AG04450 (cell line): ENCODE data around the gene LPCAT1. TPM values are rescaled to one million over a fixed set of nuclear protein-coding genes. Genes with fewer than 3 reads are reported as not detected.
"Not testable (repeated sequence)": the region's sequence is repeated elsewhere in the genome, so short reads cannot be mapped to it uniquely, and the experiment has no call there.

Experiments used
- CTCF ChIA-PET: fragments of 300-600, 350-600 bp; formaldehyde crosslinking; extraction: SDS; loops from one replicate; lab custom pipeline; 2022; ENCODE audit warnings: antibody characterized with exemption, inconsistent platforms; lab: Charles Lee
- POLR2A ChIA-PET: fragments of 350-600 bp; formaldehyde crosslinking; extraction: SDS; loops from one replicate; lab custom pipeline; 2021; ENCODE audit warnings: antibody characterized with exemption, inconsistent platforms; lab: Yijun Ruan, JAX
- DNase-seq: peaks from one replicate; pipeline ENCODE4 v3.0.0-alpha.2; 2011; ENCODE audit warnings: low read depth, low spot score
- H3K27ac ChIP-seq: one replicate; pipeline ENCODE4 v1.5.1; 2012; ENCODE audit warnings: low read depth, low read length, control low read depth
- H3K27me3 ChIP-seq: one replicate; pipeline ENCODE4 v1.6.0; 2012; ENCODE audit warnings: low read length; ENCODE audit not compliant: control insufficient read depth, insufficient read depth
- H3K4me3 ChIP-seq: 2 replicates; pipeline ENCODE4 v1.5.1; 2011; ENCODE audit warnings: mild to moderate bottlenecking, low read depth, low read length, control low read depth
- H3K9me3 ChIP-seq: 2 replicates; pipeline ENCODE4 v1.5.1; 2012; ENCODE audit warnings: low read length; ENCODE audit not compliant: control insufficient read depth, insufficient read depth
- CTCF ChIP-seq: IDR thresholded peaks from 2 replicates; pipeline ENCODE4 v1.5.1; 2011; ENCODE audit warnings: low read depth, low read length, control low read depth, inconsistent platforms
- polyA plus RNA-seq: library from polyadenylated mRNA; depleted of rRNA; stranded (reverse); fragments of >200 nt; gene quantifications from 2 replicates; pipeline ENCODE4 v1.2.3, GENCODE V29; 2011

Gene LPCAT1
- polyA plus RNA-seq, 1 experiment, result 23.4 TPM

- POLR2A ChIA-PET, result no interaction called here
- H3K27ac ChIP-seq, result no peak overlapping the region
- CTCF ChIA-PET, result no interaction called here
- DNase-seq, result no peak
- no peak overlapping the region for H3K4me3 ChIP-seq
- no peaks in the 10 kb centered on the region for H3K27me3 ChIP-seq
- no peak for TF ChIP-seq CTCF
- no peaks in the 10 kb centered on the region; the same call in 1 of the 2 replicates for H3K9me3 ChIP-seq
Measured at GRCh38 chr5:1477341-1477740, 46.4 kb downstream of the LPCAT1 start.

- H3K27ac ChIP-seq, result no peak overlapping the region
- ChIA-PET CTCF (no interaction called here), POLR2A (no interaction called here)
- no peak for TF ChIP-seq CTCF
- DNase-seq, result no peak
- H3K9me3 ChIP-seq, result no peaks in the 10 kb centered on the region; the same call in 1 of the 2 replicates
- H3K27me3 ChIP-seq, result no peaks in the 10 kb centered on the region
- H3K4me3 ChIP-seq, result no peak overlapping the region
Measured at GRCh38 chr5:1476967-1477310, 46.8 kb downstream of the LPCAT1 start.

- Histone ChIP-seq H3K27me3 (no peaks in the 10 kb centered on the region), H3K27ac (no peak overlapping the region), H3K9me3 (no peaks in the 10 kb centered on the region; the same call in 1 of the 2 replicates), H3K4me3 (no peak overlapping the region)
- no peak for TF ChIP-seq CTCF
- ChIA-PET POLR2A (no interaction called here), CTCF (interaction anchor here (0.6 kb wide), 1 partner anchor 9 kb away, joined by 3 read pairs; no protein-coding TSS in a partner anchor)
- DNase-seq, result no peak
Measured at GRCh38 chr5:1476181-1476966, 47.4 kb downstream of the LPCAT1 start.

GRCh38 chr5:1475544-1475900 is 48.2 kb downstream of the LPCAT1 start:
- H3K27ac ChIP-seq, H3K4me3 ChIP-seq, DNase-seq, H3K9me3 ChIP-seq, POLR2A ChIA-PET, CTCF ChIA-PET, H3K27me3 ChIP-seq: not testable (repeated sequence)

- Histone ChIP-seq H3K4me3 (no peak overlapping the region), H3K9me3 (no peaks in the 10 kb centered on the region; the same call in 1 of the 2 replicates), H3K27ac (no peak overlapping the region), H3K27me3 (no peaks in the 10 kb centered on the region)
- ChIA-PET POLR2A (no interaction called here), CTCF (no interaction called here)
- TF ChIP-seq CTCF, result no peak
- no peak for DNase-seq
Measured at GRCh38 chr5:1474866-1475543, 48.8 kb downstream of the LPCAT1 start.
